Vagina (tissue), 2 donors: ENCODE measurements around the gene SLC19A1.

Experiments
- POLR2A ChIP-seq, 2 donors: fragments of 450-650 bp; IDR thresholded peaks; one replicate each; pipeline ENCODE4 v1.6.1; 2017; ENCODE audit warnings: antibody characterized with exemption in 2 of 2, mild to moderate bottlenecking in 2 of 2, moderate library complexity in 2 of 2
- POLR2AphosphoS5 ChIP-seq, 2 donors: sonication (generic); formaldehyde crosslinking; IDR thresholded peaks; one replicate each; pipeline ENCODE4 v1.9.0; 2017; ENCODE audit warnings: antibody characterized with exemption in 2 of 2, mild to moderate bottlenecking in 2 of 2, low read depth in 1 of 2; ENCODE audit not compliant: insufficient read depth in 1 of 2

DNA sequence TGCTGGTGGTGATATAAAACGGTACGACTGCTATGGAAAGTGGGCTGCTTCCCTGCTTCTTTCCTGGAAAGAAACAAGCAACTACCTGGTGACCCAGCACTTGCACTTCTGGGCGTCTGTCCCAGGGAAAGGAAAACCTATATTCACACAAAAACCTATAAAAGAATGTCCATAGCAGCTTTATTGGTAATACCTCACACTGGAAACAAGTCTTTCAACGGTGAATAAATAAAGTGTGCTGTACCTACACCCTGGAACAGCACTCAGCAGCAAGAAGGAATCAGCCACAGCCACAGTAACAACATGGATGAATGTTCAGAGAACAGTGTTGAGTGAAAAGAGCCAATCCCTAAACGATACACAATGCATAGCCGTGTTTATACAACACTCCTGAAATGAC, 19.9 kb downstream of the SLC19A1 start:
- no peak for TF ChIP-seq POLR2A (IDR thresholded peaks at IDR 0.05)
- no peak for TF ChIP-seq POLR2AphosphoS5 (IDR thresholded peaks at IDR 0.05; ENCODE audit: insufficient read depth in 1 of 2, low read depth in 1 of 2)
